ENCODE data around the gene RGSL1. TPM values are rescaled to one million over a fixed set of nuclear protein-coding genes. Genes with fewer than 3 reads are reported as not detected.

Gene RGSL1
- total RNA-seq, 4 donors from 2014 or later = not detected

GRCh38 chr1:182604175-182605164 is 154.5 kb downstream of the RGSL1 start, which contains the start of gene RGS16:
TSS of gene RGS16 (minus strand) at chr1:182604389. CDS start at chr1:182604259, 130 bp downstream.
- Histone ChIP-seq H3K9me3 (no peaks in the 10 kb centered on the region), H3K4me1 (peaks cover 38% of the 10 kb centered on the region), H3K4me3 (peak within 1 kb of the TSS; percentile 47), H3K27me3 (no peaks in the 10 kb centered on the region), H3K27ac (peak within 1 kb of the TSS; percentile 39), H3K36me3 (peaks cover 8% of the 10 kb centered on the region)
- TF ChIP-seq POLR2AphosphoS5 (IDR thresholded peaks at IDR 0.05) = no peak
- TF ChIP-seq EP300 (IDR thresholded peaks at IDR 0.05) = no peak
- TF ChIP-seq POLR2A (IDR thresholded peaks at IDR 0.05) = peak in 1 of 2 donors; percentile 63
- TF ChIP-seq CTCF (IDR thresholded peaks at IDR 0.05) = no peak
- peak; percentile 96 for DNase-seq (ENCODE audit: low spot score in 2 of 2)
- 6% methylated on average over 26 of the region's 44 CpGs for WGBS

- Histone ChIP-seq H3K27me3 (no peaks in the 10 kb centered on the region), H3K4me1 (peaks cover 23% of the 10 kb centered on the region), H3K4me3 (no peak overlapping the region), H3K27ac (no peak overlapping the region), H3K9me3 (no peaks in the 10 kb centered on the region), H3K36me3 (no peaks in the 10 kb centered on the region)
- DNase-seq (ENCODE audit: low spot score in 2 of 2) = no peak
- WGBS = 81% methylated on average over 1 of the region's 1 CpG
- no peak for TF ChIP-seq POLR2AphosphoS5 (IDR thresholded peaks at IDR 0.05)
- no peak for TF ChIP-seq EP300 (IDR thresholded peaks at IDR 0.05)
- no peak for TF ChIP-seq POLR2A (IDR thresholded peaks at IDR 0.05)
- TF ChIP-seq CTCF (IDR thresholded peaks at IDR 0.05) = no peak
Observed at GRCh38 chr1:182607566-182607965, 157.6 kb downstream of the RGSL1 start.

GRCh38 chr1:182608236-182608635 is 158.3 kb downstream of the RGSL1 start:
- Histone ChIP-seq H3K36me3 (no peaks in the 10 kb centered on the region), H3K9me3 (no peaks in the 10 kb centered on the region), H3K4me1 (peaks cover 17% of the 10 kb centered on the region), H3K4me3 (no peak overlapping the region), H3K27ac (no peak overlapping the region), H3K27me3 (no peaks in the 10 kb centered on the region)
- WGBS = 100% methylated on average over 1 of the region's 2 CpGs
- TF ChIP-seq POLR2A (IDR thresholded peaks at IDR 0.05) (no peak), EP300 (IDR thresholded peaks at IDR 0.05) (no peak), CTCF (IDR thresholded peaks at IDR 0.05) (no peak), POLR2AphosphoS5 (IDR thresholded peaks at IDR 0.05) (no peak)
- no peak for DNase-seq (ENCODE audit: low spot score in 2 of 2)

- TF ChIP-seq POLR2AphosphoS5 (IDR thresholded peaks at IDR 0.05) (no peak), CTCF (IDR thresholded peaks at IDR 0.05) (no peak), POLR2A (IDR thresholded peaks at IDR 0.05) (no peak), EP300 (IDR thresholded peaks at IDR 0.05) (no peak)
- Histone ChIP-seq H3K9me3 (no peaks in the 10 kb centered on the region), H3K36me3 (no peaks in the 10 kb centered on the region), H3K27me3 (no peaks in the 10 kb centered on the region), H3K4me1 (peaks cover 11% of the 10 kb centered on the region), H3K4me3 (no peak overlapping the region), H3K27ac (no peak overlapping the region)
- WGBS = 87% methylated on average over 9 of the region's 9 CpGs
- DNase-seq (ENCODE audit: low spot score in 2 of 2) = no peak
Observed at GRCh38 chr1:182608845-182609610, 159.1 kb downstream of the RGSL1 start.

Other genes with a start within 250 kb of the RGSL1 start
- gene GLUL, start 58.4 kb upstream of the RGSL1 start, total RNA-seq = 1,000 to 10,000 TPM; 1,347 to 1,926 (median 1,666) TPM
- not detected for gene TEDDM1, start 49.5 kb upstream of the RGSL1 start, total RNA-seq
- 10 to 100 TPM in 1 of 4 donors, 1 to 10 TPM in 3; 4.1 to 10.7 (median 6.2) TPM for gene RNASEL, start 139.1 kb downstream of the RGSL1 start, total RNA-seq
- gene RGS16, start 154.2 kb downstream of the RGSL1 start, total RNA-seq = 1 to 10 TPM in 2 of 4 donors, under 1 TPM in 2; 0.40 to 3.6 (median 1.8) TPM
- not detected for gene RGS8, start 234.4 kb downstream of the RGSL1 start, total RNA-seq

All from suprapubic skin (tissue), 4 donors.